ENCODE measurements around the gene MAVS. TPM values are rescaled to one million over a fixed set of nuclear protein-coding genes. Genes with fewer than 3 reads are reported as not detected.
"Not testable (repeated sequence)": the region's sequence is repeated elsewhere in the genome, so short reads cannot be mapped to it uniquely, and the experiment has no call there.

MAVS gene
- polyA plus RNA-seq, 1 of the 3 experiments (the other 2 are of a cell fraction), result 9.1 TPM

GRCh38 chr20:3904857-3905256 is 58.2 kb downstream of the MAVS start:
- H3K27ac ChIP-seq (ENCODE audit: low read depth in 2 of 2, low read length in 1 of 2), result no peak overlapping the region
- TF ChIP-seq TCF12 (IDR thresholded peaks at IDR 0.05) (no peak), USF1 (IDR thresholded peaks at IDR 0.05; ENCODE audit: borderline replicate concordance, low read depth) (no peak), ZBTB33 (IDR thresholded peaks at IDR 0.05; ENCODE audit: borderline replicate concordance, low read depth) (no peak), RCOR1 (IDR thresholded peaks at IDR 0.05; ENCODE audit: low read length) (no peak), CHD2 (IDR thresholded peaks at IDR 0.05; ENCODE audit: low read length, partially characterized antibody) (no peak), MXI1 (IDR thresholded peaks at IDR 0.05; ENCODE audit: low read depth, low read length) (no peak), FOXJ3 (CRISPR knock-in tag; IDR thresholded peaks at IDR 0.05) (no peak), MEF2A (IDR thresholded peaks at IDR 0.05; ENCODE audit: borderline replicate concordance, low read depth) (no peak)
- H3K36me3 ChIP-seq (replicated peaks in 1 of 2; ENCODE audit: control insufficient read depth in 1 of 2, insufficient read depth in 2 of 2, low read length in 1 of 2), result peaks cover 14 to 26% of the 10 kb centered on the region in 2 experiments
- H3K4me3 ChIP-seq (ENCODE audit: low read depth in 2 of 2, low read length in 1 of 2), result no peak overlapping the region
- H4K20me1 ChIP-seq (ENCODE audit: insufficient read depth), result peaks cover 100% of the 10 kb centered on the region
- no peaks in the 10 kb centered on the region for H3K9me3 ChIP-seq
- no peaks in the 10 kb centered on the region for H3K27me3 ChIP-seq (ENCODE audit: insufficient read depth)
- H3K9ac ChIP-seq, result no peak overlapping the region
- no peaks in the 10 kb centered on the region for H3K9me2 ChIP-seq
- no peak for DNase-seq
- POLR2A ChIA-PET, result no interaction called here
- H3K79me2 ChIP-seq (ENCODE audit: insufficient read depth), result peaks cover 100% of the 10 kb centered on the region
- 91% methylated on average over 5 of the region's 5 CpGs for WGBS (ENCODE audit: low lambda C conversion rate)
- CTCF ChIA-PET, result no interaction called here
- H3F3A ChIP-seq (replicated peaks; ENCODE audit: insufficient read depth), result peaks cover 20% of the 10 kb centered on the region
- H3K4me1 ChIP-seq (ENCODE audit: control insufficient read depth in 1 of 2, insufficient read depth in 2 of 2, low read depth in 1 of 2, low read length in 1 of 2), result peaks cover 0 to 12% of the 10 kb centered on the region in 2 experiments; a peak in 1 of 4 replicates
- H2AFZ ChIP-seq (ENCODE audit: low read depth), result no peak overlapping the region
- H3K4me2 ChIP-seq, result no peak overlapping the region

- Histone ChIP-seq H3K36me3 (replicated peaks in 1 of 2; ENCODE audit: control insufficient read depth in 1 of 2, insufficient read depth in 2 of 2, low read length in 1 of 2) (peaks cover 31 to 47% of the 10 kb centered on the region in 2 experiments), H4K20me1 (ENCODE audit: insufficient read depth) (peaks cover 100% of the 10 kb centered on the region), H3F3A (replicated peaks; ENCODE audit: insufficient read depth) (peaks cover 14% of the 10 kb centered on the region), H3K79me2 (ENCODE audit: insufficient read depth) (peaks cover 100% of the 10 kb centered on the region)
- H3K27ac ChIP-seq (ENCODE audit: low read depth in 2 of 2, low read length in 1 of 2); CTCF ChIA-PET; H3K27me3 ChIP-seq (ENCODE audit: insufficient read depth); H2AFZ ChIP-seq (ENCODE audit: low read depth); H3K4me2 ChIP-seq; H3K9ac ChIP-seq; POLR2A ChIA-PET; H3K9me3 ChIP-seq; DNase-seq; H3K4me1 ChIP-seq (ENCODE audit: control insufficient read depth in 1 of 2, insufficient read depth in 2 of 2, low read depth in 1 of 2, low read length in 1 of 2); H3K4me3 ChIP-seq (ENCODE audit: low read depth in 2 of 2, low read length in 1 of 2); H3K9me2 ChIP-seq: not testable (repeated sequence)
- WGBS (ENCODE audit: low lambda C conversion rate), result 95% methylated on average over 17 of the region's 17 CpGs
Measured at GRCh38 chr20:3906744-3907721, 60.4 kb downstream of the MAVS start.

Measured in SK-N-SH (cell line).